Measurements from ENCODE around the gene USP6NL. TPM values are rescaled to one million over a fixed set of nuclear protein-coding genes. Genes with fewer than 3 reads are reported as not detected.

USP6NL gene
- total and polyA plus RNA-seq, 2 of the 8 experiments (the other 6 are each of a cell fraction or from before 2014, with no cell fraction given), result 10.9 to 28.8 TPM

GRCh38 chr10:11557967-11558366 lies 53.5 kb downstream of the USP6NL start (continued):
- TF ChIP-seq BCL11A (IDR thresholded peaks at IDR 0.05; ENCODE audit: low read depth in 2 of 2, low read length in 2 of 2), result no peak
